ENCODE data around the gene SPAG16.
A peak's percentile ranks its signal among the peaks of the same experiment; 100 is the strongest.
"Not testable (repeated sequence)": the region's sequence is repeated elsewhere in the genome, so short reads cannot be mapped to it uniquely, and the experiment has no call there.

The SPAG16 gene

DNA sequence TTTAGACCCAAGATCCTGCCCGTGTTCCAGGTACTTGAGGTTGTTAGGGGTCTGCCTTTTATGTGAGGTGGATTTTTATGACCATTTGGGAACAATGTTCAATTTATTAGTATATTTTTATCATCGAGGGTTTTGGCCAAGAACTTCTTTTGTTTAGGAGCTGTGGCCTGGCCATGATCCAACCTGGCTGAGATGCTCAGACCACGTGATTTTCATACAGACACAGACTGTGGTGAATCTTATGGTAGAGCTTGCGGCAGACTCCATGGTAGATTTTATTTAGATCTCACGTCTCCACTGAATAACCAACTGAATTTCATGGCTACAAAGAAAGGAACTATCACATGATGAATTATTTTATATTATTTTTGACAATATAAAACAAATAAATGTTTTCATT is 721.1 kb downstream of the SPAG16 start:
- no peak for DNase-seq (ENCODE audit: low spot score)

DNA sequence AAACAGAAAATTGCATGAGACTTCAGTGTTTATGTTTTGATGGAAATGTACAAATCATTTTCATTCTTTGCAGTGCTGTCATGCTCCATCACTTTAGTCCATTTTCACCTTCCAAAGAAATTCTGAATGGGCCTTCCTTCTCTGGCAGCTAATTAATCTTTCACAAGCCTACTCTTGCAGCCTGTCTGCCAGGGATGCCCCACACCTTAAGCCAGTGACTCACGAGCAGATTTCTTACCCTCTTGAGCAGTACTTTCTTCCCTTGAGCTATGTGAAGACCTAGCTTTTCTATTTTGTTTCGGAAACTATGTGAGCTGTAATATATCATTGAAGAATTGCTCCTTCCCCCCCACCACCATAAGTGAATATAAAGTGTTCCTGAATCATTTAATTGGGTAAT is 722.3 kb downstream of the SPAG16 start:
- no peak for DNase-seq (ENCODE audit: low spot score)

DNA sequence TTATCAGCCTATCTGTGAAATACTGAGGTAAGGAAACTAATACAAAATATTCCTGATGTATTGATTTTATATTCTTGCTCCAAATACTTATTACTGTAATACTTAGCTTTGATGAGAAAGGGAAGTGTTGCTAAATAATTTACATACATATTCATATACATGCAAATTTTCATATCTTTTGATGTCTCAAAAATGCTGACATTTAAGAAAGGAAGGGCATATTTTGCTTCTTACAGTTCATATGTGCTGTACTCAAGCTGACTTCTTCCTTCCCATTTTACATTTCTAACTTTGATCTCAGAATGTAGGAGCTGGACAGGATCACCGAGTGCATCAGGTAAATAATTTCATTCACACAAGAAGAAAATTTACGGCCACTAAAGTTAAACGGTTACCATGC is 727.4 kb downstream of the SPAG16 start:
- no peak for DNase-seq (ENCODE audit: low spot score)

DNA sequence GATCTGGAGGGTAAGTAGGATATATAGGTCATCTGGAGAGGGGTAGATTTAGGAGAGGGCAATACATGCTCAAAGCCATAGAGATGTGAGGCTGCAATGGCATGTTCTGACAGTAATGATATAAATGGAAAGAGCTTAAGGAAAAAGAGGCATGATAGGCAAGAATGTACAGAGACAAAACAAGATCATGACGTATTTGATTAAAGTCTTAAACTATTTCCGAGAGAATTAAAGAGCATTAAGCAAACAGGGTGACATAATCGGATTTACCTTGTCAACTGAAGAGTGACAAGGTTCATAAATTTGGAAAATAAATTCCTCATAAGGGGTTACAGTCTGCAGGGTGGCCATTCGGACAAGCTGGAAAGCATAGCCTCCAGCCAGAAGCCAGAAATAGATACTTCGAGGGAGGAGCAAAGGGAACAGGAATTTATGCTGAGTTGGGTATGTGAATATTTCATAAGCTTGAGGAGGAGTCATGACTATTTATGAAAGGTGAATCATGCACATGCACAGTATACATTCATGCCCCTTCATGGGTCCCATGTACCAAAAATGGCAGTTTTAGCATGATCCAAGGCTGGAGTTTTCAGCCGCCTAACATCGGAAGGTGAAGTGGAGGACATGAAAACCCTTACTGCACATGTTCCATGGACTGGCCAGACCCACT is 730.4 kb downstream of the SPAG16 start:
- DNase-seq (ENCODE audit: low spot score), result no peak

DNA sequence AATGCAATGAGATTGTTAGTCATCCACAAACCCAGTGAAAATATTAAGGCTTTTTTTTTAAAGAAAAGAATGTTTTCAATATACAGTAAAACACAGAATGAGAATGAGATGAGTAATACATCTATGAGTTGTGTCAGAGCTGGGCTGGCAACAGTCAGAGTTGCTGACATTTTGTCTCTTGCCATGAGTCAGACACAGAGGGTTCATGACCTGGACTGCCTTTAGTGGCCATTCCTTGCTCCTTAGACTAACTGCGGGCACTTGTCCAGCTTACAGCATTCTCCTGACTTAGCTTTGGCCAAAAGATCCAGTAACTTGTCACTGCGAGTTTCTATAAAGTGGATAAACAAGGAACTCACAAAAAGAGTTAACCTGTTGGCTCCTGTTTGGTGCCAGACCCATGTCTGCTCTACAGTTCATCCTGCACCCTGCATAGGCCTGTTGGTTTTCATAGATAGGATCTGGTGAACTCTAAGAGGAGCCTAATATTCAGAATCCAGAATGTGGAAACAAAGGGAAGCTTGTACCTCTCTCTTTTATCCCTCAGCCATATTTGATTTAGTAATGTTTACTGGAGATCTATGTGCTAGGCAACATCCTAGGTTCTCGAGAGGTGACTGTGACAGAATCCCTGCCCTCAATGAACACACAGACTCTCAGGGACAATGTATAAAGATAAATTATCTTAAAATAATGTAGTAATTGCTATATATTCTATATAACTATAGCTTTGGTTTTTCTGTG is 735.1 kb downstream of the SPAG16 start:
- peak; percentile 96 for DNase-seq (ENCODE audit: low spot score)

DNA sequence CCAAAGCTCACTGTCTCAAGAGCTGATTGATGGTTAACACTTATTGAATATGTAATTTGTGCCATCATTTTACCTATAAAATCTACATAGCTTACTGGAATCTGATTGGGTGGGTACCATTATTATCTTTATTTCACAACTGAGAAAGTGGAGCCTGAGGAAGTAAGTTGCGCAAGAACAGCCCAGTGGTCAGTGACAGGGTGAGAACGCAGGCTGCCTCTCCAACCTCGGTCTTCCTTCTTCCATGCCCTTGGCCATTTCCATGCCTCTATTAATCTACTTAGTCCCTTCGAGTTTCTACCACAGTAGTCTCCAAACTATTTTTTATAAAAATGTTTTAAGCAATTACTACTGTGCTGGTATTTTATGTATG is 735.7 kb downstream of the SPAG16 start:
- DNase-seq (ENCODE audit: low spot score), result no peak

DNA sequence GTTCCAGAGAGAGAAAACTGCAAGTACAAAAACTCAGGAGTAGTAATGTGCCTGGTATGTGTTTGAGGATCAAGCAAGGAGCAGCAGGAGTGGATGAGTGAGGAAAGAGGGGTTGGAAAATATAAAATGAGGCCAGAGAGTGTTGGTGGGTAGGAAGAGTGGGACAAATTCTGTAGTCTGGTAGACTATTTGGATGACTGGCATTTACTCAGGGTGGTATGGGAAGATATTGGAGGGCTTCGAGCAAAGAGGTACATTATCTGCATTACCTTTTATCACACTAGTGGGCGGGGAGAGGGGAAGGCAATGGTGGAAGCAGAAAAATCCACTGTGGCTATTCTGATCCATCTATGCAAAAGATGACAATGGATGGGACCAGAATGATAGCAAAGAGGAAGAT is 744.9 kb downstream of the SPAG16 start:
- DNase-seq (ENCODE audit: low spot score), result no peak

DNA sequence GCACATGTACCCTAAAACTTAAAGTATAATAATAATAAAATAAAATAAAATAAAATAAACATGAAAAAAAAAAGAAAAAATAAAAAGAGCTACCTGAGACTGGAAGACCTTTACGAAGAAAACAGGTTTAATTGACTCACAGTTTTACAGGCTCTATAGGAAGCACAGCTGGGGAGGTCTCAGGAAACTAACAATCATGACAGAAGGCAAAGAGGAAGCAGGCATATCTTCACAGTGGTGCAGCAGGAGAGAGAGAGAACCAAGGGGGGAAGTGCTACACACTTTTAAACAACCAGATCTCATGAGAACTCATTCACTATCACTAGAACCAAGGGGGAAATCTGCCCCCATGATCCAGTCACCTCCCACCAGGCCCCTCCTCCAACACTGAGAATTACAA is 747.3 kb downstream of the SPAG16 start:
- no peak for DNase-seq (ENCODE audit: low spot score)

DNA sequence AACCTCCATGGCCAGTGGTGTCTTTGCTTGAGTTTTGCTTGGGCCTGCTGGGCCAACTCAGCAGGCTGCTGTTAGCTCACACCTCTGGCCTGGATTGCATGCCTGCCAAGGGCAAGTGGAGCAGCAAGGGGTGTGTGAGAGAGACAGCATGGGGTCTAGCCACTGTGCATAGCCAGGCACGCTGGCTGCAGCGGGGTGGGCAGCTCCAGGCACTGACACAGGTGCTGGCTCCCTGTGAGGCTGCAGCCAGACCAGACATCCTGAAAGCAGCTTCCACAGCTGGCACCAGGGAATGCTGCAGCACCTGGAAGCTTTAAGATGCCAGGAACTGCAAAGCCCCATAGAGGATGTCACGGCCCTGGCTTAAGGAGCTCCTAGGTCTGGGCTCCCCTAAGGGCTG is 750.2 kb downstream of the SPAG16 start:
- DNase-seq (ENCODE audit: low spot score), result no peak

DNA sequence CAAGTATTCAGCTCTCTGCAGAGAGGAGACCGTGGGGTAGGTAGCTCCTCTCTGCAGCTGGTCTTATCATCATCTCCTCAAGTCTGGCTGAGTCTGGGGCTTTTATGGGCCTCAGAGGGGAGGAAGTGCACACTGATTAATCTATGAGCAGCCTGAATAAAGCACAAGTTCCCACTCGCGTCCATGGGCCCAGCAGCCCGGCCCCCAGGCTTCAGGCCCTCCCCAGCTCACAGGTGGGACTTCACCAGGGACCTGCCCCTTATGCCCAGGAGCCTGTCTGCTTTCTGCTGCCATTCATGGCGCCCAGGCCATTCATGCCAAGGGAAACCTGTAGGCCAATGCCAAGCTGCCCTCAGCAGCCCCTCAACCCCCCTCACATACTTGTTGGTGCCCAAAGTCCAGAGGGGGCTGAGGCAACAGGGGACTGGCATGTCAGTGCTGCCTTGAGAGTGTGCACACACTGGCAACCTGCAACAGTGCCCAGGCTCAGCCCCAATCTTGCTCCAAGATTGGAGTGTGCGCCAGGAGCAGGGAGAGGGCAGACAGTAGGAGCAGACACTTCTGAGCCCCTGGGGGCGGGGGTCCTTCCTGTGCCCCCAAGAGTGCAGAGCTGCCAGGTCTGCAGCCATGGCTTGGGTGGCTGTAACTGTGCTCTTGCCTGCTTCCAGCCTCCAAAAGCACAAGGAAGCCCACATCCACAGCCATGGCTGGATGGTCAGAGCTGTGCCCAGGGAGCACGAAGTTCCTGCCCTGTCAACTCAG is 751.0 kb downstream of the SPAG16 start:
- DNase-seq (ENCODE audit: low spot score), result no peak

DNA sequence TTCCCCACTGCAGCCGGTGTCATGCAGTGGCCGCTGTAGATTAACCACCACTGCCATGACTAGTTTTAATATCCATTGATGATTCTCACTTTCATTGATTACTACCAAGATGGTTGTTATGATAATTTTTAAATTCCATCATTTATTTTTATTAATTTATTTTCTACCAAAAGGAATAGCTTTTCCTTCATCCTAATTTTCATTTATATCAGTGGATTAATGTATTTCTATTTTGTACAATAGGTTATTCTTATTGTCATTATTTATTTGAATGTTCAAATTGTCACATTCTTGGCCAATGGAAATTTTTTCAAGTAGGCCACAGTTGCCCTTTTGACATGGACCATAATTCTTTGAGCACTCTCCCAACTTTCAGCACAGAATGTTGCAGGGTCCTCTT is 751.7 kb downstream of the SPAG16 start:
- DNase-seq (ENCODE audit: low spot score), result no peak

DNA sequence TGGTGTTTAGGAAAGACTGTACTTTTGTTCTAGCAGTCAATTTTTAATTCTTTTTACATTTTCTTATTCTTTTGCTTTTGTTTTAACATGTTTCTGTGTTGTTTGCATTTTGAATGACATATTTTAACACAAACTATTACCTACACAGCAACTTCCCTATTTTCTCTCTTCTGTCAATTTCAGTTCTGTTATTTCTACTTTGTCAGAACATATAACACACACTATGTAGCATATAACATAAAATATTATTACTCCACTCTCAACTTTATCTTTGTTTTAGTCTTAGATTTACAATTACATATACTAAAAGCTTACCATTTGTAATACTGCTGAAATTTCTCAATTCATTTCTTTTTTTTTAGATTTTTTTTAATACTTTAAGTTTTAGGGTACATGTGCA is 753.9 kb downstream of the SPAG16 start:
- no peak for DNase-seq (ENCODE audit: low spot score)

DNA sequence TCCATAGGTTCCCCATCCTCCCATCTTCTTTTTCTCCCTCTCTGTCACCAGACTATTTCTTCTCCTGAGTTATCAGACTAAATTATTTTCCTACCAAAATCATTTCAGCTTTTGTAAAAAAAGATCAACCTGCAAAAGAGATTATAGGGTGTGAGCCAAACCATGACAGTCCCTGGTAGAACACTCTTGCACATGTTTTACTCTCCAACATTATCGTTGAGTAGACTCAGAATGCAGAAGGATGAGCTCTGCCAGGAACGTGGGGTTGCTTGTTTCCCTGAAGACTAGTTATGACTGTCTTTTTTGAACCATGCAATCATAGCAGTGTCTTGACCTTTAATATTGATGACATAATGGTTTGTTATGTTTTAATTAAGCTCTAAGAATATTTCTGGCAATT is 766.5 kb downstream of the SPAG16 start:
- DNase-seq (ENCODE audit: low spot score), result no peak

DNA sequence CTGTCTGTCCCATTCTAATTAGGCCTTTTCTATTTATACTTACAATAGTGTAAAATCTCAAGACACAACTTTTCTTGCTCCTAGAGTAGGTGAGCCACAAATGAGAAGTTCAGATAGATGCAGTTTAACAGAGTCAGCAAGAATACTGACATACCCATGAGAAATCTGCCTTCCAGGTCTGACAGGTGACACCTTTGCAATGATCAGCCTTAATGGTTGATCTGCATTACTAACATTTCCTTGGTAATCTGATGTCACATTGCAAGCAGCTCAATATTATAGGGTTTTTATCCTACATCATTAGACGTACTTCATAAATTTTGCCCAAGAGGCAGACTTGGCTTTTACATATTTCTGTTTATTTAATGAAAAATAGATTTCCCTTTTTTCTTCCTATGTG is 767.3 kb downstream of the SPAG16 start:
- DNase-seq (ENCODE audit: low spot score), result no peak

DNA sequence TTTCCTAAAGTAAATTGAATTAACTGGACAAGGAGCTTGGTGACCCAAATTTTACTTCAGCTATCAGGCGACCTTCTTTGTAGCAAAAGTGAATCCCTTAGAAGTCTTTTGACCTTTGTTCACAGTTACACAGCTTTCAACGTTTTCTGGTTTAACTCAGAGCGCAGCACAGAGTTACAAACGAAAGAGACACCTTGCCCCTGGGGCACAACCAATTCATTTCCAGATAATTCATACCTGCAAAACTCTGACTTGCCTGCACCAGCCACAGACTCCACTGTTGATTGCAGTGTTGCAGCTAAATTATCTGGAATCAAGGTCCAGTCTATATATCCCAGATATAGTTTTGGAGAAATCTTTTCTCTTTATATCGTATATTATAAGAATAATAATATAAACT is 768.0 kb downstream of the SPAG16 start:
- DNase-seq (ENCODE audit: low spot score), result no peak

DNA sequence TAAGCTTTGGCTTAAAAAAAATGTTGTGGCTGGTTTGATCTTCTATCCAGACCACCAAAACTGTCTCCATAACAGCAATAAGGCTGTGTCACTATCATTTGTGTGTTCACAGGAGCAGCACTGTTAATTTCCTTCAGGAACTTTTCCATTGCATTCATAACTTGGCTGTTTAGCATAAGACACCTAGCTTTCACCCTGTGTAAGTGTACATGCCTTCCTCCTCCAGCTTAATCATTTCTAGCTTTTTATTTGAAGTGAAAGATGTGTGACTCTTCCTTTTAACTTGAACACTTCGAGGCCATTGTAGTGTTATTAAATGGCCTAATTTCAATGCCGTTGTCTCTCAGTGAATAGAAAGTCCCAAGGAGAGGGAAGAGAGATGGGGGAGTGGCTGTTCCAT is 773.7 kb downstream of the SPAG16 start:
- DNase-seq (ENCODE audit: low spot score), result no peak

DNA sequence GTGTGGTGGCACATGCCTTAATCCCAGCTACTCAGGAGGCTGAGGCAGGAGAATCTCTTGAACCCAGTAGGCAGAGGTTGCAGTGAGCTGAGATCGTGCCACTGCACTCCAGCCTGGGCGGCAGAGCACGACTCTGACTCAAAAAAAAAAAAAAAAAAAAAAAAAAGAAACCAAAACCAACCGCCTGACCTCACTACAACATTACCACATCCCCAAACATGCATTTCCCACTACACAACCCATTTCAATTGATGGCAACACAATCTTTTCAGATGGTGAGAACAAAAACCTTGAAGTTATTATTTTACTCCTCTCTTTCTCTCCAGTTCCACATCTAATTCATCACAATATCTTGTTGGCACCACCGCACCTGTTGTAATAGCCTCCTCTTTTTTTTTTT is 778.0 kb downstream of the SPAG16 start:
- DNase-seq (ENCODE audit: low spot score), result not testable (repeated sequence)

DNA sequence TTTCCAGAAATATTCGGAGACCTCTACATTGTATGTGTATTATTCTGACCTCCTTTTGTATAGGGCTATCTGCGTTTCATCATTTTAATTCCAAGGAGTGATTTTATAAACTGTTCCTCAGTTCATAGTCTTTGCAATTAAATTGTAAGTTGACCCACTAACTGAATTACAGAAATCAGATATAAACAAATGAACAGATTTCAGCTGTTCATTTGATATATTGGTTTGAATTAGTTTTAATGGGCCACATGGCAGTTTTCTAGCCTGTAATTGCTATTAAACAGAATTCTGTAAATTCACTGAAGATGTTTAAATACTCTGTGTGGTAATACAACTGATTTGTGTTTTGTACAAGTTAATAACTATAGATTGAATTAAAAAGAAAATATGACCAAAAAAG is 780.2 kb downstream of the SPAG16 start:
- no peak for DNase-seq (ENCODE audit: low spot score)

DNA sequence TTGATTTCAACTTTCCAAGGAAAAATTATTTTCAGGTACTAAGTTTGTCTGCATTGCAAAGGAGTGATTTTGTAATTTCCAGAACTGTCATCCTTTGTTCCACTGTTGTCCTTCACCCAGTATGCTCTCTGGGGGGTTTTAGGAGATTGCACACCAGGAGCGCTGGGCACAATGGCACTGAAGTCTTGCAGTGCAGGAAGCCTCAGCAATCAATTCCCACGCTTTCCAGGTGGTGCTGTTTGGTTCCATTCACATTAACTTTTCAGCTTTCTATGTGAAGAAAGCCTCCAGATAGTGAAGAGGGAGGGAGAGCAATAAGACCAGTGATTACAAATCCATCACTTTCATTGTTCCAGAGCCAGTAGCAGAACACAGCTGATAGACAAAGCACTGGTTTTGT is 782.6 kb downstream of the SPAG16 start:
- DNase-seq (ENCODE audit: low spot score), result no peak

DNA sequence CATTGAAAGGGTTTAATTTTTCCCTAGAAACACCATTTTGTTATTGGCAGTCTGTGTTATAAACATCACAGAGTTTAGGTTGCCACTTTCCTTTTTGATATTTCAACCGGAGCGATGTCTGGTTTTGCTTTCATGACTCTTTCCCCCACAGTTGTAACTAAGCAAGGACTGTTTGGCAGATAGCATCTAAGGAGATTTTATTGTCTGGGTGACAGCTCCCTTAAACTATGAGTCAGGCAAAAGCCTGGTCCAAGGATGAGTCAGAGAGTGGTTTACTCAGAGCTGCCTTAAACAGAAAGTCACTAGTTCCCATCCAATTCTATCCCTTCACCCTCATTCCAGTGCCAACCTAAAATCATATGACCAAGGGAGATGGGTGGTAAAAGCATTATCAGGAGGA is 785.0 kb downstream of the SPAG16 start:
- DNase-seq (ENCODE audit: low spot score), result peak; percentile 95

DNA sequence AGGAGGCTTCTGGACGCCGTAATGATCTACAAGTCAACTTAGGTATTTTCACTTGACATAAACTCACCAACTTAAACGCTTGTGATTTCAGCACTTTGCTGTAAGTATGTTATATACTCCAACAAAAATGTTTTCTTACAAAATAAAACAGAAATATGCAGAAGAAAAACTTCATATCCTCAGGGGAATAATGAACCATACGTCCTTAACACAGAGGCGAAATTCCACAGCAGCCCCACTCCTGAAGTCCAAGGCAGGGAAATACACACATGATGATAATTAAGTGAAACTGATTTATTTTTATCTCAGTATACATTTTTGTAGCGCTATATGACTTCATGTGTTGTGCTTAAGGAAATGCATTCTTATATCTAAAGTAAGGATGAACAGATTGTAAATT is 791.2 kb downstream of the SPAG16 start:
- DNase-seq (ENCODE audit: low spot score), result no peak

DNA sequence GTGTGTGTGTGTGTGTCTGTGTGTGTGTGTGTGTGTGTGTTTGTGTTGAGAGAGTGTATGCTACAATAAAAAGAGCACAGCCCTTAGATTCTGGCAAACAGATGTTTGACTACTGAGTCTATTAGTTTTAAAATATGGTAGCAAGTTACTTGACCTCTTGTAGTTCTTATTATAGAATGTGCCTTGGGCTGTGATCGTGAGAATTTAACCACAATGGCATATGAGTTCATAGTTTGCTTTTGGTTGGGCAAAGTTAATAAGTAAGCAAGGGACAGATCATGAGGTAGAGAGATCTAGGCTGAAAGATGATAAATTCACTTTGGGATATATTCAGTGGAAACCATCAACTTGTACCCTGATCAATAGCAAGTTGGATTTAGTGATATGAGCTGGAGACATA is 792.3 kb downstream of the SPAG16 start:
- no peak for DNase-seq (ENCODE audit: low spot score)

DNA sequence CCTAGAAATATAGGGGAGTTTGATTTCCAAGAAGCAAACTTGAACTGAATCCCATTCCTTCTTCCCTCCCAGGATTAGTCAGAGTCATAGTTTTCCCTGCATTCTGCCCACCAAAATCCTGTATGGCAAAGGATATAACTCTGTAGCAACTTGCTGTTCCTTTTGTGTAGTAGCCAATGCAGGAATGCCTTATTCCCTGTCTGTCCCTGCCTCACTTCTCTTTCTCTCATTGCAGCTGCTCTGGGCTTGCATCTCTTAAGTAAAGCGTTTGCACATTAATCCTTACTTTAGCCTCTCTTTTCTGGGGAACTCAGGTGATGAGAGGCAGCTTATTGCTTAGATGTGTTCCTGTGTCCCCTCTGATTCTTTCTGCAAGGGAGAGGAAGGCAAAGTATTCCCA is 793.5 kb downstream of the SPAG16 start:
- no peak for DNase-seq (ENCODE audit: low spot score)

All from RKO (cell line).